ENCODE data around the gene RP9.

The RP9 gene

DNA sequence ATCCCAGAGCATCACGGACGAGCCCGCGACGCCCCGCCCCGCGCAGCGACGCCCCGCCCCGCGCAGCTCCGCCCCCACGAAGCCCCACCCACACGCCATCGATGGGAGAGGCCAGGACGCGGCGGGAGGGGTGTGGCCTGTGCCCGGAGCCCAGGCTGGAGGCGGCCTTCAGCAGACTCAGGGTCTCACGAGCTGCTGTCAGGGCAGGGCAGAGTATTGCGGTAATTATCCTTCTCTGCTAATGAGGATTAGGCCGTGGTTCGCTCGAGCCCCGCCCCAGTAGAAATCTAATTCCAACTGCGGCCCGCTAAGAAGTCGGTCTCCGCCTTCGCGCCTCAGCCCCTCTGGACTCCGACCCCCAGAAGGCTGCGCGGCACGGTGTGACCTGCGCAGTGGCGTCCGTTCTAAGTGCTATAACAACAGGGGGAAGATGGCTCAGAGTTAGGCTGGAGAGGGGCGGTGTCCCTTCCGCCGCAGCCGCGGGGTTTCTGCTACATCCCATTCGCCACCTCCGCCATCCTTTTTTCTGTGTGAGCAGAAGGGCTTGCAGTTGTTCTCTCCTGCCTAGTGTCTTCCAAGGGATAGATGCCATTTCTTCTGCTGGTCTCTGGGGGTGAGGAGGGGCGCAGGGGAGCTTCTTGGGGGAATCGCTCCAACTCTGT lies 46.3 kb downstream of the RP9 start:
- DNase-seq (ENCODE audit: low read depth), result peak; percentile 85

DNA sequence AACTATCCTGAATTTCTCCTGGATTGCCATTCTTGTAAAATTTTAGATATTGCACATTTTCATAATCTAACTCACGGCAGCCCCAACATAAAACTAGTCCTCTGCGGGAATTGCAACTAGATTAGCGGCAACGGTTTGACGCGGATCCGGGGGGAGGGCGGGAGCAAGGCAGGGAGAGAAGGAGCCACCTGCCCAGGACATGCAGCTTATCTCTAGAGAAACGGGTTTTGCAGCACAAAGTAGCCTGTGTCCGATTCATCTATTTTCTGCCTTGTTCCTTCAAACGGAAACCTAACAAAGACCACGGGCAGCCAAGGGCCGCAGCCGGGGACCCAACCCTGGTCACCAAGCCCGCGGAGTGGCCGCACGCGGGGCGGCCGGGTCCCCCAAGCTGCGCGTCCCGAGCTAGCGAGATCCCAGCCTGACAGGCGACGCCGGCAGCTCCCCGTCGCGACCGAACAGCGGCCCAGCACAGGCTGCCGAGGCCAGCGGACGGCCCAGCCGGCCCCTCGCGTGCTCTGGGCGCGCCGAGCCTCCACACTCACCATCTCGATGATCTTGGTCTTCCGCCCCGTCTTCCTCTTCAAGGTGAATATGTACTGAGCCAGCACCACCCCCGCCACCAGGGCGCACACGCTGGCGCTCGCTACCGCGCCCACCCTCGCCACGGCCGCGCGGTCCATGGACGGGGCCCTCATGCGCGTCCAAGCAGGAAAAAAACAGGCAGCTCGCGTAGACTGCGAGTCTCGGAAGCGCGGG lies 47.0 kb downstream of the RP9 start, which contains the start of gene NT5C3A:
Gene NT5C3A, minus strand, starts transcription at position 754 of the 759 bp plus-strand sequence. Its CDS starts 71 bp downstream, at position 683.
- DNase-seq (ENCODE audit: low read depth), result no peak

DNA sequence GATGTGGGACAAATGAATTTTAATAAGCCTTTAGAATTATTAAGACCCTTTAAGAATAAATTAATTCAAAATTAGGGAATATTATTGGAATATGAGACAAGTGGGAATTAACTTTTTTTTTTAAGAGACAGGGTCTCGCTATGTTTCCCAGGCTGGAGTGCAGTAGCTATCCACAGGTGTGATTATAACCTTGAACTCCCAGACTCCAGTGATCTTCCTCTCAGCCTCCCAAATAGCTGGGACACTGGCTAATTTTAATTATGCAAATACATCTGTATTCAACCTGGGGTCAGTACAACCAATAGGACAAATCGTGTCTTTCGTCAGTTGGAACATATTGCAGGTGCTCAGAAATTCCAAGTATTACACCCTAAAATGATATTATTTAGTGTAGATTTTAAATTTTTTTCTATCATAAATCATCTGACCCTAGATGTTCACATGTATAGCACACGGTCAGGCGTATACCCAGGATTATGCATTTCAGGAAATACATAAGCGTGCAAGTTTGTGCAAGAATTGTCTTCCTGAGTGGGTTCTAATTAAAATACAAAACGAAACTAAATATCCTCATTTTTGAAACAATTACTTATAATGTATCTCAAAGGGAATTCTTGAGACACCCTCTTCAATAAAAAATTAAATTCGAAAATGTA lies 47.8 kb downstream of the RP9 start:
- no peak for DNase-seq (ENCODE audit: low read depth)

DNA sequence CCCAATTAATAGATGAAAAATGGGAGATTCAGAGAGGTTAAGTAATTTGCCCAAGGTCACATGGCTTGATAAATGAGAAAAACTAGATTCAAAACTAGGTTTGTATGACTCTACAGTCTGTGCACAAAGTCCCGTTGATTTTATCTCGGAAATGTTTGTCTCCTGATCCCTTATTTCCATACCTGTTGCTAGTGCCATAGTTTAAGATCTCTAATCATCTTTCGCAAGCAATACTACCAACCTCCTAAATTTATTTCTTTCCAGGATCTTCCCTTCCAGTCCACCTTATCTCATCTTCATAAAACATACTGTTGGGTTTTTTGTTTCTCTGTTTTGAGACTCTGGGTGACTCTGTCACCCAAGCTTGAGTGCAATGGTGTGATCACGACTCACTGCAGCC lies 49.6 kb downstream of the RP9 start:
- no peak for DNase-seq (ENCODE audit: low read depth)

DNA sequence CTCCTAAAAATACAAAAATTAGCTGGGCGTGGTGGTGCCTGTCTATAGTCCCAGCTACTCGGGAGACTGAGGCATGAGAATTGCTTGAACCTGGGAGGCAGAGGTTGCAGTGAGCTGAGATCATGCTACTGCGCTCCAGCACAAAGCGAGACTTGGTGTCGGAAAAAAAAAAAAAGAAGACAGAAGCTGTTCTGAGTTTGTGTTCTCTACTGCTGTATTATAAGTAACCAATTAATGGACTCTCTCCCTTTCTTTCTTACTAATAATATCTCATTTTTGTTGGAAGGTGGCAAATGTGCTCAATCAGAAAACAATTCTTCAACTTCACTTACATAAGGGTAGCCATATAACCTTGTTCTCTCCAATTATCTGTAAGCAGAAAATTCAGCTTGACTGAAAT lies 54.0 kb downstream of the RP9 start:
- no peak for DNase-seq (ENCODE audit: low read depth)

DNA sequence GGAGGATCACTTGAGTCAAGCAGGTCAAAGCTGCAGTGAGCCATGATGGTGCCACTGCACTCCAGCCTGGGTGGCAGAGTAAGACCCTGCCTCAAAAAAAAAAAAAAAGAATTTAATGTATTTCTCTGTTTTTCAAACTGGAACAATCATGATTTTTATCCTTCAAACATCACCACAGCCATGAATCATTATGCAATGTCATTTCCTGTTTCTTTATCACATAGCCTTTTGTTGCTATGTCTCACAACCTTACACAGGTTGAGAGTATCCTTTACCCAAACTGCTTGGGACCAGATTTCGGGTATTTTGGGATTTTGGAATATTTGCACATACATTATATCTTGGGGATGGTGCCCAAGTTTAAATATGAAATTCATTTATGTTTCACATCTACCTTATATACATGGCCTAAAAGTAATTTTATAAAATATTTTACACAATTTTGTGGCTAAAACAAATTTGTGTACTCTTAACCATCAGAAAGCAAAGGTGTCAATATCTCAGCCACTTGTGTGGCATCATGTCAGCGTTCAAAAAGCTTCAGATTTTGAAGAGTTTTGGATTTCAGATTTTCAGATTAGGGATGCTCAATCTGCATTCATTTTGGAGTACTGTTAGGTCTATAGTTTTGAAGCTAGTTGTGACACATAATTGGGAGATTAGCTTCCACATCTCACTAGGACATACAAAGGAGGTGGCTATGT lies 54.8 kb downstream of the RP9 start:
- DNase-seq (ENCODE audit: low read depth), result no peak

DNA sequence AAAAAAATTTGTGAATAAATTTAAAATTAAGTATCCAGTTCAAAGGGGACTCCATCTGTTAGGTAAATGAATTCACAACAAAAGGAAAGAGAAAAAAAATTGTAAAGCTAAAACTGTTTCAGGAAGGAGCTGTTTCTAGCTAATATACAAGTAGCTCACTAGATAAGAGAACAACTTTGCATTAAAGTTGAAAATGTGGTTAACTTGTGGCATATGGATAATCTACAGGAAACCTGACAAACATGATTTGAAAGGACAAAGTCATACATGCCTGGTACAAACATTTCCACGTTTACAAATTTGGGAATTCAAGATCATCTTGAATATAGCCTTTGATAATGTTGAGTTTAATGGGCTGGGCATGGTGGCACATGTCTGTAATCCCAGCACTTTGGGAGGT lies 55.5 kb downstream of the RP9 start:
- no peak for DNase-seq (ENCODE audit: low read depth)

DNA sequence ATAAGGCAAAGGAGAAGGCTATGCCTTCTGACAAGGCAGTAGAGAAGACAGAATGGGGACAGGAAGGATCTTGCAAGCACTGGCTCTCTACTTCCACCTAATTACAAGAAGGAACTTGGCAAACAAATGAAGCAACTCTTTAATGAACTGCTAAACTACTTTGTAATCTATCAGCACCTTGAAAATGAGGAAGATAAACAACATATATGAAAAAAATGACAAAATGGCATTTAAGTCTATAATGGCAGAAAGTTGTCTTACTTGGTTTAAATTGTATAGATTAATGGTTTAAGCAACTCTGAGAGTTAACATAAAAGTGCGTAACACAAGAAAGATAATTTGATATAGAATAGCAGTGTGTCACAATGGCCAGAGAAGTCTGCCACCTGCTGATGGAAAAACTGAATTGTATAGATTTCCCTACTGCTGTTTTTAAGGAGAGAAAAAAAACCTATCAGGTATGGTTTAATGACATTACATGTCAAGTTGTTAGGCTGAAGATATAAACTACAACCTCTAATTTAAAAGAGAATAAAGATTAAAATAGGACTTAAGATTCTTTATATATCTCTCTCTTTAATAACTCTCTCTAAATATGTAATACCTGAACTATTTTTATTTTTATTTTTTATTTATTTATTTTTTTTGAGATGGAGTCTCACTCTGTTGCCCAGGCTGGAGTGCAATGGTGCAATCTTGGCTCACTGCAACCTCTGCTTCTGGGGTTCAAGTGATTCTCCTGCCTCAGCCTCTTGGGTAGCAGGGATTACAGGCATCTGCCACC lies 58.5 kb downstream of the RP9 start:
- DNase-seq (ENCODE audit: low read depth), result no peak

DNA sequence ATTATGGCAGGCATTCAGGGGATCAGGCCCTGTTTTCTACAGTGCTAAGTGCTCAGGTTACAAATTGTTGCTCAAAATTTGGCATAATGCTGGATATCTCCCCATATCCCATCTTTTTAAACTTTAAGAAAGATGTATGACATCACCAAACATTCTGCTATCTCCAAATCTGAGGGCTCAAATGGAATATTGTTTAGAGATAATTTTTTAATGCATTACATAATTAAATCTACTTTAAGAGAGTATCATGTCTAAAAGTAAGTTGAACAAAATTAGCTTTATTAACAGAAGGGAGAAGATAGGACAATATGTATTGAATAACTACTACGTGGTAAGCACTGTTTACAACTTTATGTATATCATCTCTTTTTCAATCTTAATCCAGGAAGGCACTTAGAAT lies 60.5 kb downstream of the RP9 start:
- no peak for DNase-seq (ENCODE audit: low read depth)

DNA sequence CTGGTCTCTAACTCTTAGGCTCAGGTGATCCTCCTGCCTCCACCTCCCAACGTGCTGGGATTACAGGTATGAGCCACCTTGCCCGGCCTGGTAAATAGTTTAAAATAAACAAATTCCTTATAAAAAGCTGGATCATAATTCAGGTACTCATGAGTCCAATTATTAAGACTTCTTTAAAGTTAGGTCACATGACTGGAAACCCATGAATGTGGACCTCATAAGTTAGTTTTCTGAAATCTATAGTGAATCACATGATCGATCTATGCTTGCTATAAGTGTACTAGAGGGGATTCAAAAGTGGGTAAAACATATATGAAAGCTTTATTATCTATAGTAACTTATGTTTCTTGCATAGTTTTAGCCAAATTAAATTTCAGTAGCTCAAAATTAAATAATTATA lies 60.9 kb downstream of the RP9 start:
- DNase-seq (ENCODE audit: low read depth), result no peak

DNA sequence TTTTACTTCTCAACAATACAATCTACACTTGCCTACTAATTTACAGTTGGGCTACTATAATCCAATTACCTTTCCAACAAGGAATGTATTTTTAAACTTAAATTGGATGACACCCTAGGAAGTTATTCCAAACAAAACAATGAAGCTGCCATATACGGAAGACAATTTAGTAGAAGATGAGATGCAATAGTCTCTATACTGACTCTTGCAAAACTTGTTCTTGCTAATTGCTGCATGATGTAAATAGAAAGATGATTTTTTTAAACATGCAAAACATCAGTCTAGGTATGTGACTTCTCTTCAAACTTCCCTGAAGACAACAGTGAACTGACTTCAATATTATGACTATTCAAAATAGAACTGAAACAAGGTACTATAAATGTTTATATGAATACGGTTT lies 64.2 kb downstream of the RP9 start:
- DNase-seq (ENCODE audit: low read depth), result no peak
